H9 (cell line): ENCODE measurements around the gene KDM5B. TPM values are rescaled to one million over a fixed set of nuclear protein-coding genes. Genes with fewer than 3 reads are reported as not detected.

Experiments used
- DNase-seq: peaks from one replicate; pipeline ENCODE4 v3.0.0-alpha.2; 2017
- H2AFZ ChIP-seq: one replicate; pipeline ENCODE4 v1.6.1; 2013; ENCODE audit warnings: mild to moderate bottlenecking, low read length, control low read depth, moderate library complexity
- H2AK5ac ChIP-seq: 2 replicates; pipeline ENCODE4 v1.6.1; 2013; ENCODE audit warnings: low read length, control low read depth, mixed read lengths; ENCODE audit not compliant: insufficient read length
- H2BK120ac ChIP-seq: one replicate; pipeline ENCODE4 v1.6.1; 2013; ENCODE audit warnings: low read depth, mild to moderate bottlenecking, low read length, control low read depth, inconsistent platforms; ENCODE audit not compliant: poor library complexity, severe bottlenecking
- H2BK12ac ChIP-seq: 2 replicates; pipeline ENCODE4 v1.6.1; 2013; ENCODE audit warnings: low read length, control low read depth, mixed read lengths, low read depth; ENCODE audit not compliant: insufficient read length
- H2BK15ac ChIP-seq: 2 replicates; pipeline ENCODE4 v1.6.1; 2013; ENCODE audit warnings: low read depth, low read length, control low read depth
- H2BK20ac ChIP-seq: one replicate; pipeline ENCODE4 v1.6.1; 2013; ENCODE audit warnings: low read depth, mild to moderate bottlenecking, low read length, control low read depth, inconsistent platforms; ENCODE audit not compliant: poor library complexity, severe bottlenecking
- H2BK5ac ChIP-seq: 2 replicates; pipeline ENCODE4 v1.6.1; 2013; ENCODE audit warnings: low read length, control low read depth, mixed read lengths; ENCODE audit not compliant: insufficient read length
- H3K14ac ChIP-seq: 2 replicates; pipeline ENCODE4 v1.6.1; 2013; ENCODE audit warnings: low read length, control low read depth; ENCODE audit not compliant: insufficient read depth
- H3K18ac ChIP-seq: 2 replicates; pipeline ENCODE4 v1.6.1; 2013; ENCODE audit warnings: low read depth, mild to moderate bottlenecking, mixed read lengths, low read length, control low read depth; ENCODE audit not compliant: insufficient read length
- H3K23ac ChIP-seq: 2 replicates; pipeline ENCODE4 v1.6.1; 2013; ENCODE audit warnings: low read length, control low read depth, mixed read lengths, low read depth; ENCODE audit not compliant: insufficient read length
- H3K23me2 ChIP-seq: 2 replicates; pipeline ENCODE4 v1.6.1; 2013; ENCODE audit warnings: low read depth, mild to moderate bottlenecking, mixed read lengths, low read length, control low read depth; ENCODE audit not compliant: insufficient read length, poor library complexity, severe bottlenecking
- H3K27ac ChIP-seq: 2 replicates; pipeline ENCODE4 v1.5.1; 2013; ENCODE audit warnings: low read length, control low read depth, mixed read lengths, low read depth; ENCODE audit not compliant: insufficient read length
- H3K27me3 ChIP-seq: 2 replicates; pipeline ENCODE4 v1.6.1; 2013; ENCODE audit warnings: low read length, control low read depth, inconsistent platforms; ENCODE audit not compliant: insufficient read depth
- H3K4ac ChIP-seq: 2 replicates; pipeline ENCODE4 v1.6.1; 2013; ENCODE audit warnings: low read depth, mild to moderate bottlenecking, control low read depth, inconsistent platforms, low read length, moderate library complexity
- H3K4me1 ChIP-seq: 2 replicates; pipeline ENCODE4 v1.6.1; 2013; ENCODE audit warnings: low read length, control low read depth, inconsistent platforms; ENCODE audit not compliant: insufficient read depth
- H3K4me2 ChIP-seq: 2 replicates; pipeline ENCODE4 v1.6.1; 2013; ENCODE audit warnings: low read length, control low read depth, mixed read lengths; ENCODE audit not compliant: insufficient read length, insufficient read depth
- H3K56ac ChIP-seq: 2 replicates; pipeline ENCODE4 v1.6.1; 2013; ENCODE audit warnings: low read depth, mild to moderate bottlenecking, mixed read lengths, low read length, control low read depth; ENCODE audit not compliant: insufficient read length
- H3K79me1 ChIP-seq: 2 replicates; pipeline ENCODE4 v1.6.1; 2013; ENCODE audit warnings: low read depth, mild to moderate bottlenecking, moderate library complexity, low read length, control low read depth, inconsistent platforms; ENCODE audit not compliant: insufficient read depth, poor library complexity, severe bottlenecking
- H3K79me2 ChIP-seq: 2 replicates; pipeline ENCODE4 v1.6.1; 2013; ENCODE audit warnings: low read length, control low read depth, inconsistent platforms; ENCODE audit not compliant: insufficient read depth
- H3K9ac ChIP-seq: 2 replicates; pipeline ENCODE4 v1.6.1; 2013; ENCODE audit warnings: low read length, control low read depth, mixed read lengths; ENCODE audit not compliant: insufficient read length; ENCODE audit errors: extremely low read depth
- H3K9me3 ChIP-seq: one replicate; pipeline ENCODE4 v1.6.1; 2013; ENCODE audit warnings: low read depth, low read length, inconsistent platforms; ENCODE audit not compliant: control insufficient read depth
- H3T11ph ChIP-seq: one replicate; pipeline ENCODE4 v1.6.1; 2013; ENCODE audit warnings: mild to moderate bottlenecking, low read length, control low read depth, inconsistent platforms
- H4K20me1 ChIP-seq: one replicate; pipeline ENCODE4 v1.6.1; 2013; ENCODE audit not compliant: control insufficient read depth, insufficient read length, insufficient read depth
- H4K5ac ChIP-seq: 2 replicates; pipeline ENCODE4 v1.6.1; 2013; ENCODE audit warnings: low read depth, mild to moderate bottlenecking, mixed read lengths, low read length, control low read depth; ENCODE audit not compliant: insufficient read length
- H4K8ac ChIP-seq: replicated peaks from 2 replicates; pipeline ENCODE4 v1.6.1; 2013; ENCODE audit warnings: low read length, control low read depth, mixed read lengths, low read depth; ENCODE audit not compliant: insufficient read length
- H4K91ac ChIP-seq: 2 replicates; pipeline ENCODE4 v1.6.1; 2013; ENCODE audit warnings: low read depth, mild to moderate bottlenecking, moderate library complexity, mixed read lengths, low read length, control low read depth; ENCODE audit not compliant: insufficient read length
- H3K27ac Mint-ChIP-seq, 3 experiments: 2 replicates in 2 of 3; 3 replicates in 1 of 3; pipeline ENCODE4 v1.8.0; 2020 to 2021; ENCODE audit warnings: mixed read lengths in 3 of 3, mild to moderate bottlenecking in 1 of 3, moderate library complexity in 1 of 3
- H3K27me3 Mint-ChIP-seq: 2 replicates; pipeline ENCODE4 v1.8.0; 2021; ENCODE audit warnings: low read depth, mild to moderate bottlenecking, moderate library complexity, mixed read lengths
- H3K36me3 Mint-ChIP-seq, 3 experiments: 2 replicates in 2 of 3; 3 replicates in 1 of 3; pipeline ENCODE4 v1.8.0; 2020 to 2021; ENCODE audit warnings: low read depth in 3 of 3, mixed read lengths in 3 of 3; ENCODE audit not compliant: insufficient read depth in 1 of 3
- H3K4me1 Mint-ChIP-seq, 2 experiments: 2 replicates each; pipeline ENCODE4 v1.8.0; 2020; ENCODE audit warnings: mixed read lengths in 2 of 2
- H3K4me3 Mint-ChIP-seq, 2 experiments: 2 replicates in 1 of 2; 3 replicates in 1 of 2; pipeline ENCODE4 v1.8.0; 2020 to 2021; ENCODE audit warnings: mild to moderate bottlenecking in 2 of 2, mixed read lengths in 2 of 2, moderate library complexity in 1 of 2
- H3K9me3 Mint-ChIP-seq, 2 experiments: 2 replicates in 1 of 2; 3 replicates in 1 of 2; pipeline ENCODE4 v1.8.0; 2020; ENCODE audit warnings: mild to moderate bottlenecking in 2 of 2, mixed read lengths in 2 of 2, moderate library complexity in 1 of 2
- WGBS: extraction: QIAGEN DNeasy Blood & Tissue Kit; methylation state at CpG from one replicate; pipeline ENCODE4 v1.1.7; 2013; ENCODE audit warnings: missing lambda C conversion rate, low lambda C conversion rate, mixed read lengths; ENCODE audit not compliant: insufficient read length; ENCODE audit errors: extremely low coverage; 5-methylcytosine and 5-hydroxymethylcytosine counted together
- total RNA-seq: library from RNA; stranded (reverse); gene quantifications from 2 replicates; pipeline ENCODE4 v1.2.1, GENCODE V29; 2021
- TF ChIP-seq, protein P1 (sequence below): fragments of 200-600 bp; sonication (generic); conservative IDR thresholded peaks from 3 replicates; pipeline ENCODE4 v1.8.0; 2021; ENCODE audit warnings: antibody characterized with exemption, mild to moderate bottlenecking

Gene KDM5B
- total RNA-seq, 1 experiment from 2014 or later = 210 TPM

DNA sequence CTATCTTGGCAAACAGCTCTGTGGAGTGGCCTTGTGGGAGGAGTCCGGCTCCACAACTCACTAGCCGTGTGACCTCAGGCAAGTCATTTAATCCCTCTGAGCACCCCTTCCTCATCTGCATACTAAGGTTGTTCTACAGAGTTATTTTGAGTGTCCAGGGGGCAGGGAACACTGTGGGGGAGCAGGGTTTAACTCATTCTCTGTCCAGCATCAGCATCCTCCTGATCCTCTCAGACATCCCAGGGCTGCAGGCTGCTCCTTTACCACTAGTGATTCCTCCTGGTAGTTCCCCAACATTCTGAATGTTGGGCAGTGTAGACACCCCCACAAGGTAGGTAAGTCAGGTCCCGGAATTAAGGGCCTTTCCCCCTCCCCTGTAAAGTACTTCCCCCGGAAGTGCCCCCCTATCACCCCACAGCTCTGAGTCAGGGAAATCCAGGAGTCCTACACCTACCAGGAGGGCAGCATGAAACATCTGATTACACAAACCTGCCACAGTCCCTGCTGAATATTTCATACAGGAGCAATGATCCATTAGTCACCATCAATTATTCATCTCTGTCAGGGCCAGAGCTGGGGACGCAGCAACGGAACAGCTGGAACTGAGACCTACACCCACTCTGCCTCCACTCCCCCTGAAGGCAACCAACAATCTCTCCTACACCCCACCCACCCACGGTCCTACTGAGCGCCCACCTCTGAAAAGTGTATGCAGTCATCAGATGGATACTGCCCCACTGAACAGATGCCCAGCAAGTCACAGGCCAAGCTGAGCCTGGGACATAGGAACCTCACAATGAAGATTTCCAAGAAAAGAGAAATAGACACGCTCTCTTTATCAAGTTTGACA, 118.5 kb downstream of the KDM5B start:
- Histone ChIP-seq H3T11ph (no peak overlapping the region), H3K27ac (no peak overlapping the region), H3K23ac (no peak overlapping the region), H4K8ac (no peak overlapping the region), H4K5ac (no peak overlapping the region), H2BK15ac (no peak overlapping the region), H4K91ac (no peak overlapping the region), H3K23me2 (no peaks in the 10 kb centered on the region), H4K20me1 (no peaks in the 10 kb centered on the region), H3K9ac (no peak overlapping the region), H3K79me2 (no peaks in the 10 kb centered on the region), H2BK20ac (no peak overlapping the region), H3K4me1 (peaks cover 2% of the 10 kb centered on the region; the same call in 1 of the 2 replicates), H3K27me3 (no peaks in the 10 kb centered on the region), H3K14ac (no peak overlapping the region), H2BK120ac (no peak overlapping the region), H3K4me2 (no peak overlapping the region), H2BK12ac (no peak overlapping the region), H3K56ac (no peak overlapping the region), H2AFZ (no peak overlapping the region), H2BK5ac (no peak overlapping the region), H3K18ac (no peak overlapping the region), H3K79me1 (no peaks in the 10 kb centered on the region), H2AK5ac (no peak overlapping the region), H3K9me3 (no peaks in the 10 kb centered on the region), H3K4ac (no peak overlapping the region)
- DNase-seq = no peak
- Mint-ChIP-seq H3K27ac (peak overlapping the region in 1 of 3 experiments; percentile 57; a peak in 2 of 7 replicates), H3K4me1 (peaks cover 16 to 30% of the 10 kb centered on the region in 2 experiments; a peak in 3 of 4 replicates), H3K27me3 (peaks cover 21% of the 10 kb centered on the region), H3K36me3 (no peaks in the 10 kb centered on the region), H3K4me3 (no peak overlapping the region), H3K9me3 (no peaks in the 10 kb centered on the region)
- WGBS = no CpG with 5 or more reads among the region's 9 CpGs
- TF ChIP-seq, protein P1, sequence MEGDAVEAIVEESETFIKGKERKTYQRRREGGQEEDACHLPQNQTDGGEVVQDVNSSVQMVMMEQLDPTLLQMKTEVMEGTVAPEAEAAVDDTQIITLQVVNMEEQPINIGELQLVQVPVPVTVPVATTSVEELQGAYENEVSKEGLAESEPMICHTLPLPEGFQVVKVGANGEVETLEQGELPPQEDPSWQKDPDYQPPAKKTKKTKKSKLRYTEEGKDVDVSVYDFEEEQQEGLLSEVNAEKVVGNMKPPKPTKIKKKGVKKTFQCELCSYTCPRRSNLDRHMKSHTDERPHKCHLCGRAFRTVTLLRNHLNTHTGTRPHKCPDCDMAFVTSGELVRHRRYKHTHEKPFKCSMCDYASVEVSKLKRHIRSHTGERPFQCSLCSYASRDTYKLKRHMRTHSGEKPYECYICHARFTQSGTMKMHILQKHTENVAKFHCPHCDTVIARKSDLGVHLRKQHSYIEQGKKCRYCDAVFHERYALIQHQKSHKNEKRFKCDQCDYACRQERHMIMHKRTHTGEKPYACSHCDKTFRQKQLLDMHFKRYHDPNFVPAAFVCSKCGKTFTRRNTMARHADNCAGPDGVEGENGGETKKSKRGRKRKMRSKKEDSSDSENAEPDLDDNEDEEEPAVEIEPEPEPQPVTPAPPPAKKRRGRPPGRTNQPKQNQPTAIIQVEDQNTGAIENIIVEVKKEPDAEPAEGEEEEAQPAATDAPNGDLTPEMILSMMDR = no peak
